HL-60 (cell line): ENCODE data around the gene MED13L.

ENCODE experiments used
- CTCF ChIP-seq: IDR thresholded peaks from one replicate; pipeline ENCODE4 v1.5.1; 2011; ENCODE audit warnings: low read length, control low read depth, inconsistent platforms; ENCODE audit not compliant: insufficient read depth
- POLR2AphosphoS5 ChIP-seq: IDR thresholded peaks from 2 replicates; pipeline ENCODE4 v1.6.1; 2012; ENCODE audit warnings: low read depth
- REST ChIP-seq: IDR thresholded peaks from 2 replicates; pipeline ENCODE4 v1.6.1; 2012; ENCODE audit warnings: low read depth; ENCODE audit not compliant: insufficient replicate concordance

GRCh38 chr12:116207274-116207673 is 70.2 kb downstream of the MED13L start:
- TF ChIP-seq REST (no peak), POLR2AphosphoS5 (no peak), CTCF (no peak)
